ENCODE results near the gene ROBO2.
A peak's percentile ranks its signal among the peaks of the same experiment; 100 is the strongest.

The ROBO2 gene

GRCh38 chr3:77149382-77149781, 109.5 kb downstream of the ROBO2 start:
- TF ChIP-seq ZFP3 (tag by site-specific recombination; IDR thresholded peaks at IDR 0.05; ENCODE audit: low read depth) (no peak), ZNF664 (tag by site-specific recombination; IDR thresholded peaks at IDR 0.05) (no peak), GFI1B (tag by site-specific recombination; IDR thresholded peaks at IDR 0.05) (no peak), OVOL3 (tag by site-specific recombination; IDR thresholded peaks at IDR 0.05) (no peak), ZNF785 (tag by site-specific recombination; IDR thresholded peaks at IDR 0.05) (no peak), RBAK (tag by site-specific recombination; IDR thresholded peaks at IDR 0.05) (no peak), REPIN1 (tag by site-specific recombination; IDR thresholded peaks at IDR 0.05; ENCODE audit: low read depth) (no peak), ZNF610 (tag by site-specific recombination; IDR thresholded peaks at IDR 0.05; ENCODE audit: borderline replicate concordance) (no peak)
- CTCF ChIA-PET, result no interaction called here
- Histone ChIP-seq H3K27ac (ENCODE audit: extremely low read depth, low read depth, low read length) (no peak overlapping the region), H3K9me3 (ENCODE audit: control insufficient read depth, insufficient read depth, low read depth, low read length) (no peaks in the 10 kb centered on the region), H3K36me3 (ENCODE audit: control insufficient read depth in 2 of 2, insufficient read depth in 1 of 2, low read length in 2 of 2) (no peaks in the 10 kb centered on the region), H3K4me3 (ENCODE audit: low read depth, low read length) (no peak overlapping the region), H3K4me1 (ENCODE audit: control insufficient read depth, insufficient read depth, low read length) (peaks cover 8% of the 10 kb centered on the region; the same call in 1 of the 2 replicates)
- POLR2A ChIA-PET, result no interaction called here

GRCh38 chr3:77150028-77150427, 110.1 kb downstream of the ROBO2 start:
- H3K27ac ChIP-seq (ENCODE audit: extremely low read depth, low read depth, low read length), result no peak overlapping the region
- H3K36me3 ChIP-seq (ENCODE audit: control insufficient read depth in 2 of 2, insufficient read depth in 1 of 2, low read length in 2 of 2), result no peaks in the 10 kb centered on the region
- peaks cover 8% of the 10 kb centered on the region; the same call in 1 of the 2 replicates for H3K4me1 ChIP-seq (ENCODE audit: control insufficient read depth, insufficient read depth, low read length)
- no peaks in the 10 kb centered on the region for H3K9me3 ChIP-seq (ENCODE audit: control insufficient read depth, insufficient read depth, low read depth, low read length)
- ChIA-PET POLR2A (no interaction called here), CTCF (no interaction called here)
- H3K4me3 ChIP-seq (ENCODE audit: low read depth, low read length), result no peak overlapping the region
- TF ChIP-seq ZNF341 (tag by site-specific recombination; IDR thresholded peaks at IDR 0.05; ENCODE audit: low read depth) (no peak), ZNF501 (tag by site-specific recombination; IDR thresholded peaks at IDR 0.05) (no peak), ZNF792 (tag by site-specific recombination; IDR thresholded peaks at IDR 0.05) (no peak), KLF16 (tag by site-specific recombination; IDR thresholded peaks at IDR 0.05) (no peak), SCRT2 (tag by site-specific recombination; IDR thresholded peaks at IDR 0.05) (no peak), PRDM6 (tag by site-specific recombination; IDR thresholded peaks at IDR 0.05) (peak; percentile 80)

- CTCF ChIA-PET, result no interaction called here
- TF ChIP-seq ZBTB44 (tag by site-specific recombination; IDR thresholded peaks at IDR 0.05), result no peak
- no peak for TF ChIP-seq YY1 (tag by site-specific recombination; IDR thresholded peaks at IDR 0.05)
- TF ChIP-seq ZNF184 (tag by site-specific recombination; IDR thresholded peaks at IDR 0.05), result no peak
- TF ChIP-seq TRIM28 (IDR thresholded peaks at IDR 0.05; ENCODE audit: borderline replicate concordance, low read length), result no peak
- TF ChIP-seq ZNF426 (tag by site-specific recombination; IDR thresholded peaks at IDR 0.05), result no peak
- TF ChIP-seq ZNF529 (tag by site-specific recombination; IDR thresholded peaks at IDR 0.05; ENCODE audit: insufficient replicate concordance), result no peak
- TF ChIP-seq SCRT1 (tag by site-specific recombination; IDR thresholded peaks at IDR 0.05; ENCODE audit: borderline replicate concordance), result no peak
- TF ChIP-seq ZNF157 (tag by site-specific recombination; IDR thresholded peaks at IDR 0.05), result no peak
- TF ChIP-seq SP3 (tag by site-specific recombination; IDR thresholded peaks at IDR 0.05), result no peak
- TF ChIP-seq ZNF223 (tag by site-specific recombination; IDR thresholded peaks at IDR 0.05), result no peak
- no peak for TF ChIP-seq ZNF701 (tag by site-specific recombination; IDR thresholded peaks at IDR 0.05)
- TF ChIP-seq ZNF433 (tag by site-specific recombination; IDR thresholded peaks at IDR 0.05; ENCODE audit: low read depth), result no peak
- no peak for TF ChIP-seq MYNN (tag by site-specific recombination; IDR thresholded peaks at IDR 0.05; ENCODE audit: borderline replicate concordance)
- TF ChIP-seq ZFP41 (tag by site-specific recombination; IDR thresholded peaks at IDR 0.05; ENCODE audit: borderline replicate concordance), result no peak
- no peak for TF ChIP-seq ZNF324 (tag by site-specific recombination; IDR thresholded peaks at IDR 0.05)
- TF ChIP-seq, protein P1, sequence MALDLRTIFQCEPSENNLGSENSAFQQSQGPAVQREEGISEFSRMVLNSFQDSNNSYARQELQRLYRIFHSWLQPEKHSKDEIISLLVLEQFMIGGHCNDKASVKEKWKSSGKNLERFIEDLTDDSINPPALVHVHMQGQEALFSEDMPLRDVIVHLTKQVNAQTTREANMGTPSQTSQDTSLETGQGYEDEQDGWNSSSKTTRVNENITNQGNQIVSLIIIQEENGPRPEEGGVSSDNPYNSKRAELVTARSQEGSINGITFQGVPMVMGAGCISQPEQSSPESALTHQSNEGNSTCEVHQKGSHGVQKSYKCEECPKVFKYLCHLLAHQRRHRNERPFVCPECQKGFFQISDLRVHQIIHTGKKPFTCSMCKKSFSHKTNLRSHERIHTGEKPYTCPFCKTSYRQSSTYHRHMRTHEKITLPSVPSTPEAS (tag by site-specific recombination; IDR thresholded peaks at IDR 0.05), result no peak
- TF ChIP-seq PRDM1 (tag by site-specific recombination; IDR thresholded peaks at IDR 0.05), result no peak
- TF ChIP-seq ZSCAN30 (tag by site-specific recombination; IDR thresholded peaks at IDR 0.05), result no peak
- Histone ChIP-seq H3K9me3 (ENCODE audit: control insufficient read depth, insufficient read depth, low read depth, low read length) (no peaks in the 10 kb centered on the region), H3K4me1 (ENCODE audit: control insufficient read depth, insufficient read depth, low read length) (peaks cover 8% of the 10 kb centered on the region; the same call in 1 of the 2 replicates), H3K36me3 (ENCODE audit: control insufficient read depth in 2 of 2, insufficient read depth in 1 of 2, low read length in 2 of 2) (no peaks in the 10 kb centered on the region), H3K4me3 (ENCODE audit: low read depth, low read length) (no peak overlapping the region), H3K27ac (ENCODE audit: extremely low read depth, low read depth, low read length) (no peak overlapping the region)
- POLR2A ChIA-PET, result no interaction called here
Observed at GRCh38 chr3:77150759-77151158, 110.9 kb downstream of the ROBO2 start.

All from HEK293 (cell line).